Fibroblast of villous mesenchyme (primary cell): ENCODE measurements around the gene FOXQ1. TPM values are rescaled to one million over a fixed set of nuclear protein-coding genes. Genes with fewer than 3 reads are reported as not detected.

Source experiments
- DNase-seq: peaks from one replicate; pipeline ENCODE4 v3.0.0-alpha.2; 2010; ENCODE audit warnings: low read depth
- H3K4me3 ChIP-seq: 2 replicates; pipeline ENCODE4 v1.5.1; 2011; ENCODE audit warnings: low read depth, mild to moderate bottlenecking, low read length
- CTCF ChIP-seq: IDR thresholded peaks from 2 replicates; pipeline ENCODE4 v1.5.1; 2012; ENCODE audit warnings: low read depth, mild to moderate bottlenecking, low read length; ENCODE audit not compliant: insufficient read depth
- total RNA-seq: library from RNA; depleted of rRNA; stranded (reverse); fragments of >200 nt; gene quantifications from 2 replicates; pipeline ENCODE4 v1.2.3, GENCODE V29; 2012

Gene FOXQ1
- total RNA-seq, 1 donor, result 0.43 TPM

GRCh38 chr6:1267057-1267732 is 44.7 kb upstream of the FOXQ1 start:
- TF ChIP-seq CTCF, result no peak
- H3K4me3 ChIP-seq, result no peak overlapping the region
- DNase-seq, result peak; percentile 58

- TF ChIP-seq CTCF, result no peak
- no peak overlapping the region for H3K4me3 ChIP-seq
Measured at GRCh38 chr6:1267790-1268762, 43.8 kb upstream of the FOXQ1 start.

GRCh38 chr6:1271071-1271763 is 40.7 kb upstream of the FOXQ1 start:
- no peak overlapping the region for H3K4me3 ChIP-seq
- no peak for TF ChIP-seq CTCF
- DNase-seq, result peak; percentile 11

More at GRCh38 chr6:1267790-1268762, 43.8 kb upstream of the FOXQ1 start:
- no peak for DNase-seq

- no peak for DNase-seq
- H3K4me3 ChIP-seq, result no peak overlapping the region
- no peak for TF ChIP-seq CTCF
Measured at GRCh38 chr6:1278061-1278720, 33.7 kb upstream of the FOXQ1 start.

- no peak for DNase-seq
- H3K4me3 ChIP-seq, result no peak overlapping the region
- no peak for TF ChIP-seq CTCF
Measured at GRCh38 chr6:1279065-1279464, 32.8 kb upstream of the FOXQ1 start.

GRCh38 chr6:1280666-1281300 is 31.1 kb upstream of the FOXQ1 start:
- no peak for TF ChIP-seq CTCF
- DNase-seq, result no peak
- H3K4me3 ChIP-seq, result no peak overlapping the region
